Measurements from ENCODE around the gene SMNDC1. TPM values are rescaled to one million over a fixed set of nuclear protein-coding genes. Genes with fewer than 3 reads are reported as not detected.

The SMNDC1 gene
- total and polyA plus RNA-seq, 2 experiments from 2014 or later = 13.5 to 24.9 TPM

DNA sequence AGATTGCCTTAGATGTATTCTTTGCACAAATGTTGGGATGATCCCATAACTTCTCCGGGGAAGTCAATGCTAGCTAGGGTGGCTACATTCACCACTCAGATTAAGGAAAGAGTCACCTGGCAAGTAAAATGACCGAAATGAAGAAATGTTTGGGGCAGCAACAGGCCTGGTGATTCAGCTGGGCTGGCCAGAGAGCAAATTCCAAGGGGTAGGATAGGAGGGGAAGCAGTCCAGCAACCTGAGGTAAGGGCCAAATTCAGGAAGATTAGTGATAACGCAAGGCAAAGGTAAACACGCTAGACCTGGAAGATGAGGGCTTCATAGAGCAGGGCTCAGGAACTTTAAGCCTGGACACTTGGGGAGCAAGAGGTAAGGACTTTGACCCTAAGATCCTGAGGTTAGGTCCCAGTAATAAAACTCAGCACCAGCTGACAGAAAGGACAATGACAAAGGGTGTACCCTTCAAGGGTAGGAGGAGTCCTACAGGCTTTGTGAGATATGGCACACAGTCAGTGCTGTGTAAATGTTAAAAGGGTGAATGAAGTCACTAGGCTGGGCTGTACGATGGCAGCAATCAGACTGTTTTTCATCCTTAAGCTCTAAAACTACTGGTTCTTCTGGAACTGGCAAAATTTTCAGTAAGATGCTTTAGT lies 22.7 kb upstream of the SMNDC1 start:
- no peaks in the 10 kb centered on the region for H3K36me3 ChIP-seq
- TF ChIP-seq, protein P1, sequence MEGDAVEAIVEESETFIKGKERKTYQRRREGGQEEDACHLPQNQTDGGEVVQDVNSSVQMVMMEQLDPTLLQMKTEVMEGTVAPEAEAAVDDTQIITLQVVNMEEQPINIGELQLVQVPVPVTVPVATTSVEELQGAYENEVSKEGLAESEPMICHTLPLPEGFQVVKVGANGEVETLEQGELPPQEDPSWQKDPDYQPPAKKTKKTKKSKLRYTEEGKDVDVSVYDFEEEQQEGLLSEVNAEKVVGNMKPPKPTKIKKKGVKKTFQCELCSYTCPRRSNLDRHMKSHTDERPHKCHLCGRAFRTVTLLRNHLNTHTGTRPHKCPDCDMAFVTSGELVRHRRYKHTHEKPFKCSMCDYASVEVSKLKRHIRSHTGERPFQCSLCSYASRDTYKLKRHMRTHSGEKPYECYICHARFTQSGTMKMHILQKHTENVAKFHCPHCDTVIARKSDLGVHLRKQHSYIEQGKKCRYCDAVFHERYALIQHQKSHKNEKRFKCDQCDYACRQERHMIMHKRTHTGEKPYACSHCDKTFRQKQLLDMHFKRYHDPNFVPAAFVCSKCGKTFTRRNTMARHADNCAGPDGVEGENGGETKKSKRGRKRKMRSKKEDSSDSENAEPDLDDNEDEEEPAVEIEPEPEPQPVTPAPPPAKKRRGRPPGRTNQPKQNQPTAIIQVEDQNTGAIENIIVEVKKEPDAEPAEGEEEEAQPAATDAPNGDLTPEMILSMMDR (IDR thresholded peaks at IDR 0.05; ENCODE audit: low read depth, low read length) = no peak
- H3K27me3 ChIP-seq = no peaks in the 10 kb centered on the region
- no peak overlapping the region for H3K4me3 ChIP-seq
- no peaks in the 10 kb centered on the region for H3K4me1 ChIP-seq (ENCODE audit: low read depth)
- DNase-seq (ENCODE audit: low read depth in 1 of 2, low spot score in 1 of 2) = no peak
- no peak overlapping the region for H3K27ac ChIP-seq
- H3K9me3 ChIP-seq (ENCODE audit: low read depth) = no peaks in the 10 kb centered on the region

DNA sequence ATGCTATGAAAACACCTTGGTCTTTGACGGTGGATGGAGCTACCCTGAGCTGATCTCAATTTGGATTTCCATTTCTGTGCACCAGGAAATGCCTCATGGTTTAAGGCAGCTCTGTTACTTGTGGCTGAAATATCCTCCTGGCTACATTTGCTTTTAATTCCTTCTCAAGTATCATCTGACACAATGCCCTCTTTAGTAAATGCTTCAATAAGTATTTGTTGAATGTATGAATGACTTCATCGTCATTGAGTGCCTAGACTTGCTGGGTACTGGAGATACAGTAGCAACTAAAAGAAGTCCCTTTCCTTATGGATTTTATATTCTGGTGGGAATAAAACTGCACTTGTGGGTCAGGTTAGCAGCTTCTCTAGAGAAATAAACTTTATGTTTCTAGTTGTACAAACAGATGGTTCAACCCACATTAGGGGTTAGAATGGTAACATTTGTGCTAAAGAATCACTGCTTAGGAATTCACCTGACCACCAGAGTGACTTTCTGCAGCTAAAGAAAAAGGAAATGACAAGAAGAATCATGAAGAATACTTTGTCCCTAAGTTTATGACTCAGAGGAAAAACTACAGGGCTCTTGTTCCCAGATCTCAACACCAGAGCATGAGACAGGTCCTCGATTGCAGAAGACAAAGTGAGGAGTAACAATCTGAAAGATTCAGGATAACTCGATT lies 21.8 kb upstream of the SMNDC1 start:
- Histone ChIP-seq H3K27ac (no peak overlapping the region), H3K9me3 (ENCODE audit: low read depth) (no peaks in the 10 kb centered on the region), H3K36me3 (no peaks in the 10 kb centered on the region), H3K27me3 (no peaks in the 10 kb centered on the region), H3K4me1 (ENCODE audit: low read depth) (no peaks in the 10 kb centered on the region), H3K4me3 (no peak overlapping the region)
- DNase-seq (ENCODE audit: low read depth in 1 of 2, low spot score in 1 of 2) = no peak
- TF ChIP-seq, protein P1 (IDR thresholded peaks at IDR 0.05; ENCODE audit: low read depth, low read length) = no peak

DNA sequence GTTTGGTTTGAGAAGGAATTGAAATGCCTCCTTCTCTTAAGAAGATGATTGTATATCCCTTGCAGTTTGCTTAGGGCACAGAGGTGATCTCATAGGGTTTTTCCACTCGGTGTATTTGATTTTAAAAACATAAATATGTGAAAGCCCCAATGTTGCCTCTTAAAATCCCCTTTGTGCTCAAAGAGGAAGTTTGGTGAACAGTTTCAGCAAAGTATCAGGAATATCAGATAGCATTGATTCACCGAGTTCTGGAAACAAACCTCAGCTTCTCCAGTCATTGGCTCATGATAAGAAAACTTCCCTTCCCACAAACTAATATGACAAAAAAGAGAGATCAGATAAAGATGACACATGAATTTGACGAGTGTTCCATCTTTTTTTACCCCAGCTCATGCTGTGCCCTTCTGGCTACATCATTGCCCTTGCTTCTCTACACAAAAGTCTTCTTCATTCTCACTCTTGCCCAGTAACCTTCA lies 20.1 kb upstream of the SMNDC1 start:
- DNase-seq (ENCODE audit: low read depth in 1 of 2, low spot score in 1 of 2) = no peak
- TF ChIP-seq, protein P1 (IDR thresholded peaks at IDR 0.05; ENCODE audit: low read depth, low read length) = no peak
- H3K27ac ChIP-seq = no peak overlapping the region
- no peaks in the 10 kb centered on the region for H3K36me3 ChIP-seq
- no peaks in the 10 kb centered on the region for H3K9me3 ChIP-seq (ENCODE audit: low read depth)
- H3K4me1 ChIP-seq (ENCODE audit: low read depth) = no peaks in the 10 kb centered on the region
- H3K4me3 ChIP-seq = no peak overlapping the region
- no peaks in the 10 kb centered on the region for H3K27me3 ChIP-seq

DNA sequence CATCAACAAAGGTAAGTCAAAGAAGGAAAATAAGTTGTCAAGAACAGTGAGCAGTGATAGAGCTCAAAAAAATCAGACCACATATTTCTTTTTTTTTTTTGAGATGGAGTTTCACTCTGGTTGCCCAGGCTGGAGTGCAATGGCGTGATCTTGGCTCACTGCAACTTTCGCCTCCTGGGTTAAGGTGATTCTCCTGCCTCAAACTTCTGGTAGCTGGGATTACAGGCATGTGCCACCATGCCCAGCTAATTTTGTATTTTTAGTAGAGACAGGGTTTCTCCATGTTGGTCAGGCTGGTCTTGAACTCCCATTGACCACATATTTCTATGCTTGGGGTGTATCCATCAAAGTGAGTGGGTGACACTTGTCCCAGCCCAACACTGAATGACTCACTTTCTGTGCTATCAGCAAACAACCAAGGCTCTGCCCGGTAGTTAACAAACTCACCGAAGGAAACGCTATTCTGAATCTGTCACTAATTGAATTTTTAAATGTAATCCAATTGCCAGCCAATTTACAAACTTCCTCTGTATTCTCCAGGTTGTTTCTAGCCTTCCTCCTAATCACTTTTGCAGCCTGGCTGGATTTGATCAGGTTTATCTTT lies 19.6 kb upstream of the SMNDC1 start:
- Histone ChIP-seq H3K9me3 (ENCODE audit: low read depth) (no peaks in the 10 kb centered on the region), H3K27me3 (no peaks in the 10 kb centered on the region), H3K27ac (no peak overlapping the region), H3K4me3 (no peak overlapping the region), H3K4me1 (ENCODE audit: low read depth) (no peaks in the 10 kb centered on the region), H3K36me3 (no peaks in the 10 kb centered on the region)
- TF ChIP-seq, protein P1 (IDR thresholded peaks at IDR 0.05; ENCODE audit: low read depth, low read length) = no peak
- no peak for DNase-seq (ENCODE audit: low read depth in 1 of 2, low spot score in 1 of 2)

DNA sequence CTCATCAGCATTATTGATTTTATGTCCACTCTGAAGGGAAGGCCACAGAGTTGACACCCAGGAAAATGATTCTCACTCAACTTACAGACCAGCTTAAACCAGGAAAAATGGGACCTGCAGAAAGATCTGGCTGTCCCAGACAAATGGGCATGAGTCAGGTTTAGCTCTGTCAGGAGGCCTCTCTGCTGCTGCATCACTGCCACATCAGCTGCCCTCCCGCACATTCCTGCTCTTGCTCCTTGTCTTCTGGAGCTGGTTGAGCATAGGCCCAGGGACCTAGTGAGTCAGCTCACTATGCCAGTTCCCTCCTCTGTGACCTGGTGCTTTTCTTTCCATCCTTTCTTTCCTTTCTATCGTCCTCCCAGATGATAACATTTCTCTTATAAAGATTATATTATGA lies 18.8 kb upstream of the SMNDC1 start:
- peak in 1 of 2 donors; percentile 76 for DNase-seq (ENCODE audit: low read depth in 1 of 2, low spot score in 1 of 2)
- Histone ChIP-seq H3K27ac (no peak overlapping the region), H3K4me3 (no peak overlapping the region), H3K27me3 (no peaks in the 10 kb centered on the region), H3K9me3 (ENCODE audit: low read depth) (no peaks in the 10 kb centered on the region), H3K36me3 (no peaks in the 10 kb centered on the region), H3K4me1 (ENCODE audit: low read depth) (no peaks in the 10 kb centered on the region)
- TF ChIP-seq, protein P1 (IDR thresholded peaks at IDR 0.05; ENCODE audit: low read depth, low read length) = no peak
